NCI-H526 treated with DMSO at 0.1 percent for 48 hours (cell line): ENCODE results near the gene GPNMB.
A peak's percentile ranks its signal among the peaks of the same experiment; 100 is the strongest.

Experiments
- DNase-seq: peaks from one replicate; lab custom pipeline; 2025; lab: John Stamatoyannopoulos, UW

GPNMB gene

DNA sequence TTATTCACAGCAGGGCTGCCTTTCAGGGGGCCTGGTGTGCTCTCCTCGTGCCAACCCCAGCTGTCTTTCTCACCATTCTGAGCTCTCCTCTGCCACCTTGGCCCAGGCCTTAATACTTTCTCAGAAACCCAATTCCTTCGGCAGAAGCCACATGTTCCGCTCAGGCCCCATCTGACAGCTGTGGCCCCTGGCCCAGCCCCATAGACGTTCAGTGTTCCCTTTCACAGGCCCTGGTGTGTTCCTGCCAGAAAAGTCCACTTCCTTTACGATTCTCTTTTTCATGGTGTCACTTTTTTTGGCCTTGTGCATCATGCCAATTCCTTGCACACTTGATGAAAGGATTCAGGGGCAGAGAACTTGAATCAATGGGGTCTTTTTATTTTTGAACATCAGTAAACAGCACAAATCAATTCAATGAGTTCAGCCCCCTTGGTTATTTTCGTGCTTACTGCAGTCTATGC lies 15.9 kb upstream of the GPNMB start:
- no peak for DNase-seq

DNA sequence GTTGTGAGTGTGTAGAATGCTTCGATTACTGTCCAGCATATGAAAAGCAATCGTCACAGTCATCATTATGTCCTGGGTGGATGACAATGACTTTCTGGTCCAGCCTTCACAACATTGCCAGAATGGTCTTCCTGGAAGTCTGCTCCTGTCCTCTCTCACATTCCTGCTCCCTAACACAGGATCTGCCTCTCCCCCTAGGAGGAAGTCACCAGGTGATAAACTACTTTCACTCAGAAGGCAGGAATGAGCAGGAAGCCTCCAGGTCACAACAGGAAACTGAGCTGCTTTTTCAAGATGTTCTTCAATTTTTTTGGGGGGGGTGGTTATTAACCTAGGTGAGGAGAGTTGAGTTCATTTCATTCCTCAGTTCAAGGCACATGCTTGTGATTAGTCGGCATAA lies 13.6 kb upstream of the GPNMB start:
- no peak for DNase-seq

DNA sequence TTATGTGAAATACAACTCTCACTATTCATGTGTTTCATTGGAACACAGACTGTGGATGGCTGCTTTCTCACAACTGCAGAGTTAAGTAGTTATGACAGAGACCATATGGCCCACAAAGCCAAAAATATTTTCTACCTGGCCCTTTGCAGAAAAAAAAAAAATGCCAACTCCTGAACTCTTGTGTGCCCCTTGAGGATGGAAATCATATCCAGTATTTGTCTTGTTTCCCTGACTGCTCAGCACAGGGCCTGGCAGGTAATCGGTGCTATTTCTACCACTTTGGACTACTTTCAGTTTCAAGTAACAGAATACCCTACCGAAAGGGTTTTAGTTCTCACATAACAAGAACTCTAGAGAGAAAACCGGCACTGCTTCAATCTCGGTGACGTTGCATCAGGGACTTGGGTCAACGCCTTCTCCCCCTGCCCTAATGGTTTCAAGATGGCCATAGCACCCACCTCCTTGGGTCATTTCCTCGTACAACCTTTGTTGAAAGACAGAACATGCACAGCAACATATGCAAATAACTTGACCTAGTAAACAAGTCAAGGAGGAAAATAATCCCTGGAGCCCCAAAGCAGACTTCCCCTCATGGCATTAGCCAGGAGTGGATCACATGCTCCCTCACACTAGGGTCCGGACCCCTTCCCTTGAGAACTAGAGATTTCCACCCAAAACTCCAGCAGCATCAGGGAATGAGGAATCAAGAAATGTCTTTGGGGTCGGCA lies 11.8 kb upstream of the GPNMB start:
- no peak for DNase-seq

DNA sequence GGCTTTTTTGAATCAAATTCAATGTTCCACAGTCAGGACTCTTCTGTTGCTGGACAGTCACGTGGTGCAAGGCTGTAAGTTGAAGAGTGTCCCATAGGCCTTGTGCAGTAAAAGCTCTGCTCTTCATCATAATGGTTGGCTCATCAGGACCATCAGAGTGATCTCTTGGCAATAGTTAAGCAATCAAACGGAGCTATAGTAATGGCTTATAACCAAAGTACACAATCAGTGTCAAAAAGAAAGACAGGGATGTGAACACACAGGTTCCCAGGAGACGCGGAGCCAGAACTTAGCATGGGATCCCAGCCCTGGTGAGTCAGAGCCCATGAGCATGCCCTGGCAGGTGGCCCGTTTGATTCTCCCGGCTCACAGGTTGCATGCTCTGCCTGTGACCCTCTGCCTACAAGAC lies 10.8 kb upstream of the GPNMB start:
- DNase-seq = no peak

DNA sequence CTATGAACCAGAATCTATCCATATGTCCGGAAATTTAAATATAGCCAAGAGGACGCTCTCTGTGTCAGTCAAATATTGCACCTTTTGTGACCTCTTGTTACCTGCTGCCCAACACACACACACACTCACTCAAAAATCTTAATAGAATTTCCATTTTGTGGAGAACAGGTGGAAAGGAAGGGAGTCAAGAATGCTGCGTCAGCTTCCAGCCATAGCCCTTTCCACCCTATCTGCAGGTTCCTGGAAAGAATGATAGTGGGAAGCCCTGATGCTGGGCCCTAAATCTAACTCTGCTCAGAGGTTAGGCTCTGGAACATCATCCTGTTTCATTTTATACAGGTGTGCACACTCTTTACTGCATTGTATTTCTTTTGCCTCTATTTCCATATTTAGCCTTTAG lies 9.6 kb upstream of the GPNMB start:
- DNase-seq = no peak

DNA sequence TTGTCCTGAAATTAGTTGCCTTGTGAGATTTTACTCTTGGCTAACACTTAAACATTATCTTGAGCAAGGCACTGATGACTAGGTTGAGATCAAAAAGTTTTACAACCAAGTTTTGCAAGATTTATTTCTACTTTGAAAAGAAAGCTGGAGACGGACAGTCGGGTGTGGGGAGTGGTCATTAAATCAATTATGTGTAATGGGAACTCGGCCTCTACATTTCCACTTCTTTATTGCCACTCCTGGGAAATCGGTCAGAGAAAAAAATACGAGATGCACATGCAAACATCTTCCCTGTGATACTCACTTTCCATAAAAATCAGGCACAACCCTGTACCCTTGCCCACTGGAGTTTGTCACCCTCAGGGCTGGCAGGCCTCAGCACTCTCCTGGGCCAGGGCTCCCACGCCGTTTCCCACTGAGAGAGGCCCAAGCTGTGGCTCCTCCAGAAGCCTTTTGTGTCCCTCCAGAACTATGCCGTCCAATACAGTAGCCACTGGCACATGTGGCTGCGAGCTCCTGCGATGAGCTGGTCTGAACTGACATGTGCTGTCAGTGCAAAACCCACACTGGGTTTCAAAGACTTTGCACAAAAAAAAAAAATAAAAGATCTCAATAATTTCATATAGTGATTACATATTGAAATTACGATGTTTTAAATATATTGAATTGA lies 7.5 kb upstream of the GPNMB start:
- DNase-seq = no peak

DNA sequence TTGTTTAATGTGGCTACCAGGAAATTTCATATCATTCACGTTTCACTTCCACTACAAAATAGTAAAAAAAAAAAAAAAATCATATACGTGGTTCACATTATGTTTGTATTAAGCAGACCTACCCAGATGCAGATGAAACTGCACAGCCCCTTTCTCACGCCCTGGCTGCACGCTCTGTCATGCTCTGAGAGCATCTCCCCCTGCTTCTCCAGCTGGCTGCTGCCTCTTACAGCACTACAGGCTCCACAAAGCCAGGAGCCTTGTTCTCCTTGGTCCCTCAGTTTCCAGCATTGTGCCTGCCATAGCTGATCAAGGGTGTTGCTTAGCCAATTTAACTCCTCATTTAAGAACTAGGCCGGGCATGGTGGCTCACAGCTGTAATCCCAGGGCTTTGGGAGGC lies 6.9 kb upstream of the GPNMB start:
- no peak for DNase-seq

DNA sequence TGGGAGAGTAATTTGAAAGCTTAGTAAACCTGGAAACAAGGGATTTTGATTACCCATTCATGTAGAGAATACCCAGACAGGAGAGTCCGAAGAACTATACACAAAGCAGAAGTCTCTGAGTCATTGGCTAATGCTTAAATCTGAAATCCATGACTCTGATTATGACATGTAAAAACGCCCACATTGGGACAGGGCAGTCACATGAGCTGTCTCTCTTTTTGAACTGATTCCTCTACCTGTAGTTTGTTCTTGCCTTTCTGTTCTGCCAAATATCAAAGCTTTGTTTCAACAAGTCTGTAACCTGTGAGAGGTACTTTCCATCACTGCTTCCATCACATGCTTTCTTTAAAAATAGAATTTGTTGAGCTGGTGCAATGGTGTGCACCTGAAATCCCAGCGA lies 4.3 kb upstream of the GPNMB start:
- DNase-seq = no peak

DNA sequence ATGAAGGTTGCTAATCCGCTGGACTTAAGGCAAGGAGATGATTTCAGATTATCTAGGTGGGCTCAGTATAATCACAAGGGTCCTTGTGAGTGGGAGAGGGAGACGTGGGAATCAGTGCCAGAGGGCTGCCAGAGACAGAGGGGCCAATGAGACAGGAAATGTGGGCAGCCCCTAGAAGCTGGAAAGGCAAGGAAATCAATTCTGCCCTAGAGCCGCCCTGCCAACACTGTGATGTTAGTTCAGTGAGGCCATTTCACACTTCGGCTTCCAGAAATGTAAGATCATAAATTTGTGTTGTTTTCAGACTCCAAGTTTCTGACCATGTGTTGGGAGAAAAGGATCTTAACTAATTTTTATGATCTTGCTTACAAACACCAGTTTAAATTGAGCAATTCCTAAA lies 3.6 kb upstream of the GPNMB start:
- DNase-seq = no peak

DNA sequence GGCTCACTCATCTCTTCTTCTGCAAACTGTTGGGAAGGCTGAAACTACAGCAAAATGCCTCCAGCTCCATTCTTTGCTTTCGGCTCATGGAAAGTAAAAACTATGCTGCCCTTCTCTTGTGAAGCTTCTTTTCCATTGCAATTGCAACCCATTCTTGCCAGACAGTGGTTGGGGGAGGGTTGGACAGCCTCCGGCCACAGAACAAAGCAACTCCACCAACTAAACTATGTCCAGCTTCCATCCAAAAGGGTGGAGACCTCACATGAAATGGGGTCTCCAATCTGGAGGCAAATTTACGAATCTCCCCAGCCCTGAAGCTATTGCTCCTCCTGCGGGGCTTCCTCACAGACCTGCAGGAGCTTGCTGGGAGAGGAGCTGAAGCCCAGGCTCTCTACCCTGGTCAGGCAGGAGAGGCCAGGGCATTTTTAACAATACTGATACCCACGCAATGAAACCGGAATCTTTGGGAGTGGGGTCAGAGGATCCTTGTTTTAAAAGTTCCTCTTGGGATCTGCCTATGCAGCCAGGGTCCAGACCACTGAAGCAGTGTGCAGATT lies 549 bp downstream of the GPNMB start:
- DNase-seq = no peak

DNA sequence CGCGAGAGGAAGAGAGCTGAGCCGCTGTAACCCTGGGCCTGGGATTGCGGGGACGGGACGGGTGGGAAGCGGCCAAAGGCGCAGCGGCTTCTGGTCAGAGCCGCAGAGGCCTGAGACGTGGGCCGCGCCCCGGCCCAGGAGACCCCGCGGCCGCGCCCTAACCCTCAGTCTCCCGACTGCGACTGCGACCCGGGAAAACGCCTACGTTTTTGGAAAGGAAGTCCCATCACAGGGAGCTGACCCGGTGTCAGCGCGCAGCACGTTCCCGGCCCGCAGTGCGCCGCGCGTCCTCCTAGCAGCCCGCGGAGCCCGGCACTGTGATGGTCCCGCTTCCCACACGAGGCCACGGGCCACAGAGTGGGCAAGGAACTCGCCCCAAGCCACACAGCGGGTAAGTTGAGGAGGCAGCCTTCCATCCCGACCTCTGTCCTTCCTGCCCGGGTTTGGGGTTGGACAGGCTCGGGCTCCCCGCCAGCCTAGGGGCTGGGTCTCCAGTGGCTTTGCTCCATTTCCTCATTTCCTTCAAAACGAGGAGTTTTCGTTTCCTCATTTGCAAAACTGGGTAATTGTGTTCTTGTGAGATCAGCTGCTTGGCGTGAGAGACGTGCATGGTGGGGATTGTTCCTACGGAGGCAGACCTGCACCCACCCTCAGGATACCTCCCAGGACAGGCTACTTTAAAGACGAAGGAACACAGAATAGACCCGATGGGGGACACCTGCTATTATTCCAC lies 1.2 kb downstream of the GPNMB start:
- DNase-seq = no peak

DNA sequence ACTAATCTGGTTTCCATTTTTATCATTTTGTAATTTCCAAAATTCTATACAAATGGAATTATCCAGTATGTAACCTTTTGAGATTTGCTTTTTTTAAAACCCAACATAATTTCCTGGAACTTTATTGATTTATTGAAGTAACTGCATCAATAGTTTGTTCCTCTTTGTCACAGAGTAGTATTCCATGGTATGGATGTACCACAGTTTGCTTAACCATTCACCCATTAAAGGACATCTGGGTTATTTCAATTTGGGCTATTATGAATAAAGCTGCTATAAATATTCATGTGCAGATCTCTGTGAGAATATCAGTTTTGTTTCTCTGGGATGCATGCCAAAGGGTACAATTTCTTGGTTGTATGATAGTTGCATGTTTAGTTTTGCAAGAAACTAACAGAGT lies 2.9 kb downstream of the GPNMB start:
- DNase-seq = no peak

DNA sequence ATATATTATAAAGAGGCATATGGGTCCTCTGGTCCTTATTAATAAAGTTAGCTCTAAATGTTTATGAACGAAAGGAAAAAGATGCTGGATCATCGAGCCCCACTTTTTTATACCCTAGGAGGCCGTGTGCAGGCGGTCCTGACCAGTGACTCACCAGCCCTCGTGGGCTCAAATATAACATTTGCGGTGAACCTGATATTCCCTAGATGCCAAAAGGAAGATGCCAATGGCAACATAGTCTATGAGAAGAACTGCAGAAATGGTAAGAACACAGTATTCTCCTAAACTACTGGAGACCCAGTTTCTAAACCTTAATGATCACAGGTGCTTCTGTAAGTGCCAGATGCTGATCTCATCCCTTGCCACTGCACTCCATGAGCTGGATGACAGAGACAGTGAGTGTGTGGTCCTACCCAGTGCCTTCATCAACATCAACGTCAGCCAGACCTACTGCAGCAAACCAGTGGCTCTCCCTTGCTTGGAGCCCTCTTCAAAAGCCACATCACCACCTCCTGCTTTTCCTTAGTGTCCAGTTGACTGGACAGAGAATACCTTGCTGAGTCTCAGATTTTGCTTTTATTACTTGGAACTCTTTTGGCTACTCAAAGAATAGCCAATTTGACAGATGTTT lies 7.6 kb downstream of the GPNMB start:
- no peak for DNase-seq

DNA sequence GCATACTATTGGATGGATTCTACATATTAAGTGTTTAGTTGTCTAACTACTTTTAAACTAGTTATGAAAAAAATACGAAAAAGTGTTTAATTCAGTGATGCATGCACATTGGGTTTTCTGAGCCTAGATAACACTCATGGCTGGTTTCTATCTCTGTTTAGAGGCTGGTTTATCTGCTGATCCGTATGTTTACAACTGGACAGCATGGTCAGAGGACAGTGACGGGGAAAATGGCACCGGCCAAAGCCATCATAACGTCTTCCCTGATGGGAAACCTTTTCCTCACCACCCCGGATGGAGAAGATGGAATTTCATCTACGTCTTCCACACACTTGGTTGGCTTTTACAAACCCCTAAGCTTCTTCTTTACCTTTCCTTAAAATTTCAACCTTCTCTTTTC lies 10.2 kb downstream of the GPNMB start:
- no peak for DNase-seq

DNA sequence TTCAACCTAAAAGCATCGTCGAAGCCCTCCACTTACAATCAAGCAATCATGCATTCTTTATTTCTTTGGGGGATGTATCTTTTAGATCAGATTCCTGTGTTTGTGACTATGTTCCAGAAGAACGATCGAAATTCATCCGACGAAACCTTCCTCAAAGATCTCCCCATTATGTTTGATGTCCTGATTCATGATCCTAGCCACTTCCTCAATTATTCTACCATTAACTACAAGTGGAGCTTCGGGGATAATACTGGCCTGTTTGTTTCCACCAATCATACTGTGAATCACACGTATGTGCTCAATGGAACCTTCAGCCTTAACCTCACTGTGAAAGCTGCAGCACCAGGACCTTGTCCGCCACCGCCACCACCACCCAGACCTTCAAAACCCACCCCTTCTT lies 13.8 kb downstream of the GPNMB start:
- DNase-seq = no peak

DNA sequence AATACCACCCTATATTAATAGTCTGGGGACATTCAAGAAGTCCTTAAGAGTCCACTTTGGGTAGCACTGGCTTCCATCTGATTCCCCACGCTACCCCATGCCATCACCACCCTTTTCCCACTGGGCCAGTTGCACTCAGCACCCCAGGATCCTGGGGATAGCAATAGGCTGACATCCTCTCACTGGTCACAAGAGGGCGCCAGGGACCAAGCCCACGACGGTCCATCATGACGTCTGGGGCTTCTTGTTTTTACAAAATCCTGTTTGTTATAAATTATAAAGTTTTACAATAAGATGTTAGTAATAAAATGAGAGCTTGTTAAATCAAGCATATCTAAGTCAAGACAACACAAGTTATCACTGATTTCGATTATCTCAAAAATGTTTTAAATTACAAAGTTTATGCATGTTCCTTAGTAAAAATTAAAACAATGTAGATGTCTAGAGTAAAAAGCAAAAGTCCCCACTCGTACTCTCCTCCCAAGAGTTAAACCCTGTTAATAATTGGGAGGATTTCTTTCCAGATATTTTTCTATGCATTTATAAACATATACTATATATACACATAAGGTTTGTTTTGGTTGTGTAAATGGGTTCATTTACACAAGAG lies 15.4 kb downstream of the GPNMB start:
- DNase-seq = peak; percentile 10

DNA sequence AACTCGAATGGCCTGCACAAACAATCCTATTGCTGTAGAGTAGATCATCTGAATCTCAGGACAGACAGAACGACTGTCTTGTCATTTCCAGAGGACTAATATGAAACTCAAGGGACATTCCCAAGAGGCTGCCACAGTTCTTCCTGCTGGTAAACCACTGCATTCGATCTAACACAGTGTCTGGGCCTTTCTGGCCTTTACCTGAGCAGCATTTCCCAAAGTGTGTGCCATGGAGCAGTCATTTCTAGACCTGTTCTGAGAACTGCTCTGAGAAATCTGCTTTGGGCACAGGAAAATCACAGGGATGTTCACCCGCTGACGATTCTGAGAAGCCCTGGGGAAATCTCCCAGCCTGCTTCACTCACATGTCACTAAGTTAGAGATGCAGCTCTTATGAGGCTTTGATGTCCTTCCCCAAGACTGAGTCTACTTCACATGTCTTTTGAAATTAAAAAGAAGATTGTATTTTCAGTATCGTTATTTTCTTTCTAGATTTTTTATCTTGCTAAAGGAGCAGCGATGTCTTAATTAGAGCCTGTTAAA lies 18.4 kb downstream of the GPNMB start:
- DNase-seq = no peak

DNA sequence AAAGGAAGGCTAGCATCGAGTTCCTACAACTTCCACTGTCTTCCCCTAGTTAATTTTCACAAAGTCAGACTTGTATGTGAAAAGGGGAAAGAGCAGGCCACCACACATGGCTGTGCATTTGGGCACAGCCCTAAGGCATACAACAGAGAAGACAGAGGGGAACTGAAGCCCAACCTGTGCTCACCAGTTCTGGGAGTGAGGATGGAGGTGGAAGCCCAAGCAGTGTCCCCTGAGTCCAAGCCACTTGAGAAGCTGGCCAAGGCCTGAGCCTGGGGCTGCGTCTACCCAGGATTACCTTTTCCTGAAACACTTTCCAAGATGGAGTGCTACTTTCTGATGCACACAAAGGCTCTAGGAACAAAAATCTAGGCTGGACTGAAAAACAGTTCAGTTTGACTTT lies 20.3 kb downstream of the GPNMB start:
- no peak for DNase-seq

DNA sequence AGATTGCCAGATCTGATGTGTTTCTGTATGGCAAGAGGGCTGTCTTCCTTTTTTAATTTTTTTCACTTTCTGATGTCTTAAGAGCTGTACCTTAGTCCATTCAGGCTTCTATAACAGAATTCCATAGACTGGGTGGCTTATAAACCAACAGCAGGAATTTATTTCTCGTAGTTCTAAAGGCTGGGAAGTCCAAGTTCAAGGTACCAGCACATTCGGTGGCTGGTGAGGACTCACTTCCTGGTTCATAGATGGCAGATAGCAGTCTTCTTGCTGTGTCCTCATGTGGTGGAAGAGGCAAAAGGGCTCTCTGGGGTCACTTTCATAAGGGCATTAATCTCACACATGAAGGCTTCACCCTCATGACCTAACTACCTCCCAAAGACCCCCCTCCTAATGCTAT lies 20.8 kb downstream of the GPNMB start:
- no peak for DNase-seq

DNA sequence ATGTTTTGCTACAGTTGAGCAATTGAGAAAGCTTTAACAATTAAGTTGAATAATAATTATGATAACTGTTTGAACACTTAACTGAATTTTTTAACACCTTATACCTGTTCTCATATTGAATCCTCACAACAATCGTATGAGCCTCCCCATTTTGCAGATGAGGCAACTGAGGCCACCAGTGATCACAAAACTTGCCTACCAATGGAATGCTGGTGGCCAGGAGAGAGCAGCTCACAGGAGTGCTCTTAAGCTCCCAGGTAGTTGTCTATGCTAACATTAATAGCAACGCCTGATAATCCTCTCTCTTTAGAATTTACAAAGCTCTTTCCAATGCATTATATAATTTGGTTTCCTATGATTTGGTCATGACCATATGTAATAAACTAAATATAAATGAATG lies 21.6 kb downstream of the GPNMB start:
- no peak for DNase-seq

DNA sequence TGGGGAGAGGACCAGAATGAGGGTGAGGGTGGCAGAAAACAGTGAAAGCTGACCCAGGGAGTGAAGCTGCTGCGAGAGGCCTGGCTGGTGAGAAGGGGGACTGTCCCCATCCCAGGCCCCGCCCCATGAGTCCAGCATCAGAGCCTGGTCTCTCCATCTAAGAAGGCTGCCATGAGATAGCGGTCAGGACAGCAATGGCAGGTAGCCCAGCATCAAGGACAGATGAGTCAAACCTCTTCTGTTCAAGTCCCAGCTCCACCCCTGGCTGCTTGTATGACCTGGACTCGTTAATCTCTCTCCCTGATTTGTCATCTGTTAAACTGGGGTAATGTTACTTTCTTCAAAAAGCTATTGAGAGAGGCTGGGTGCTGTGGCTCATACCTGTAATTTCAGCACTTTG lies 22.2 kb downstream of the GPNMB start:
- DNase-seq = no peak

DNA sequence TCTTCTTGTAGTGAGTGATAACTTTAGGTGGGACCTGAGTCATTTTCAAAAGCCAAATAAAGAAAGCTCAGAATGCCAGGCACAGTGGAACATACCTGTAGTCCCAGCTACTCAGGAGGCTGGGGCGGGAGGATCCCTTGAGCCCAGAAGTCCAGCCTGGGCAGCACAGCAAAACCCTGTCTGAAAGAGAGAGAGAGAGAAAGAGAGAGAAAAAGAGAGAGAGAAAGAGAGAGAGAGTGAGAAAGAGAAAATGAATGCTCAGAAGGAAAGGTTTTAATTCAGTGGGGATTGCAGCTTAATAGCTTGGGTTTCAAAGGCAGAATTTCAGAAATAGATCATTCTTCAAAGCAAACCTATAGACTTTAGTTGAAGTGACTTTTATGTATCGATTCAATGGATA lies 25.7 kb downstream of the GPNMB start:
- no peak for DNase-seq
